ENCODE measurements around the gene LYRM7.

- TF ChIP-seq CTCF (IDR thresholded peaks at IDR 0.05) (no peak), POLR2A (IDR thresholded peaks at IDR 0.05) (no peak)
These were observed 82.1 kb downstream of the LYRM7 start for GRCh38 chr5:131252824-131253171.

Data from breast epithelium (tissue), 3 donors.